ENCODE data around the gene DPEP3. TPM values are rescaled to one million over a fixed set of nuclear protein-coding genes. Genes with fewer than 3 reads are reported as not detected.

DPEP3 gene
- total RNA-seq, 1 donor from 2014 or later: not detected

GRCh38 chr16:67954421-67955196, 25.7 kb downstream of the DPEP3 start:
- peaks cover 87 to 94% of the 10 kb centered on the region in 2 donors for H3K36me3 ChIP-seq
- intact Hi-C loops (cut with DNase I): no loop called here
- TF ChIP-seq CTCF (IDR thresholded peaks at IDR 0.05): no peak
- H3K27me3 ChIP-seq: no peaks in the 10 kb centered on the region
- H3K9me3 ChIP-seq: no peaks in the 10 kb centered on the region
- DNase-seq (ENCODE audit: low spot score in 2 of 2): no peak
- no peak overlapping the region for H3K27ac ChIP-seq
- H3K4me1 ChIP-seq: peaks cover 0 to 4% of the 10 kb centered on the region in 2 donors
- H3K4me3 ChIP-seq: no peak overlapping the region

GRCh38 chr16:67953641-67954375, 26.5 kb downstream of the DPEP3 start:
- Histone ChIP-seq H3K27me3 (no peaks in the 10 kb centered on the region), H3K4me3 (no peak overlapping the region), H3K9me3 (no peaks in the 10 kb centered on the region), H3K27ac (no peak overlapping the region), H3K4me1 (no peaks in the 10 kb centered on the region), H3K36me3 (peaks cover 87 to 94% of the 10 kb centered on the region in 2 donors)
- no peak for DNase-seq (ENCODE audit: low spot score in 2 of 2)
- TF ChIP-seq CTCF (IDR thresholded peaks at IDR 0.05): no peak
- intact Hi-C loops (cut with DNase I): no loop called here

- TF ChIP-seq CTCF (IDR thresholded peaks at IDR 0.05): no peak
- no peak for DNase-seq (ENCODE audit: low spot score in 2 of 2)
- intact Hi-C loops (cut with DNase I): no loop called here
- Histone ChIP-seq H3K4me3 (no peak overlapping the region), H3K27ac (peak overlapping the region in 1 of 2 donors; percentile 33), H3K9me3 (no peaks in the 10 kb centered on the region), H3K4me1 (no peaks in the 10 kb centered on the region), H3K36me3 (peaks cover 90 to 95% of the 10 kb centered on the region in 2 donors), H3K27me3 (no peaks in the 10 kb centered on the region)
Observed at GRCh38 chr16:67951485-67951884, 28.8 kb downstream of the DPEP3 start.

- DNase-seq (ENCODE audit: low spot score in 2 of 2): no peak
- Histone ChIP-seq H3K4me1 (no peaks in the 10 kb centered on the region), H3K27ac (no peak overlapping the region), H3K36me3 (peaks cover 96 to 100% of the 10 kb centered on the region in 2 donors), H3K4me3 (no peak overlapping the region), H3K27me3 (no peaks in the 10 kb centered on the region), H3K9me3 (no peaks in the 10 kb centered on the region)
- intact Hi-C loops (cut with DNase I): no loop called here
- no peak for TF ChIP-seq CTCF (IDR thresholded peaks at IDR 0.05)
Observed at GRCh38 chr16:67950335-67950843, 29.9 kb downstream of the DPEP3 start.

GRCh38 chr16:67949645-67950044, 30.7 kb downstream of the DPEP3 start:
- no peak for TF ChIP-seq CTCF (IDR thresholded peaks at IDR 0.05)
- no peaks in the 10 kb centered on the region for H3K9me3 ChIP-seq
- intact Hi-C loops (cut with DNase I): loop anchor here (10.0 kb wide), 1 partner anchor 1025 kb away; the partner anchor contains the start of gene RRAD
- no peak overlapping the region for H3K4me3 ChIP-seq
- no peak overlapping the region for H3K27ac ChIP-seq
- DNase-seq (ENCODE audit: low spot score in 2 of 2): no peak
- H3K4me1 ChIP-seq: peaks cover under 1 to 2% of the 10 kb centered on the region in 2 donors
- peaks cover 96 to 100% of the 10 kb centered on the region in 2 donors for H3K36me3 ChIP-seq
- H3K27me3 ChIP-seq: no peaks in the 10 kb centered on the region
